Measurements from ENCODE around the gene ARMS2. TPM values are rescaled to one million over a fixed set of nuclear protein-coding genes. Genes with fewer than 3 reads are reported as not detected.

ARMS2 gene, protein sequence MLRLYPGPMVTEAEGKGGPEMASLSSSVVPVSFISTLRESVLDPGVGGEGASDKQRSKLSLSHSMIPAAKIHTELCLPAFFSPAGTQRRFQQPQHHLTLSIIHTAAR
- not detected in 2 replicates for total RNA-seq

DNA sequence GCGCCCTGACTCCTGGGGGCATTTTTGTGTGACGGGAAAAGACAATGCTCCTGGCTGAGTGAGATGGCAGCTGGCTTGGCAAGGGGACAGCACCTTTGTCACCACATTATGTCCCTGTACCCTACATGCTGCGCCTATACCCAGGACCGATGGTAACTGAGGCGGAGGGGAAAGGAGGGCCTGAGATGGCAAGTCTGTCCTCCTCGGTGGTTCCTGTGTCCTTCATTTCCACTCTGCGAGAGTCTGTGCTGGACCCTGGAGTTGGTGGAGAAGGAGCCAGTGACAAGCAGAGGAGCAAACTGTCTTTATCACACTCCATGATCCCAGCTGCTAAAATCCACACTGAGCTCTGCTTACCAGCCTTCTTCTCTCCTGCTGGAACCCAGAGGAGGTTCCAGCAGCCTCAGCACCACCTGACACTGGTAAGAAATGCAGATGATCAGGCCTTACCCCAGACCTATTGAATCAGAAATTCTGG is at the start of gene ARMS2:
Gene ARMS2 (plus strand): TSS at position 51 of the 478 bp plus-strand sequence. CDS start 75 bp downstream, at position 126.

DNA sequence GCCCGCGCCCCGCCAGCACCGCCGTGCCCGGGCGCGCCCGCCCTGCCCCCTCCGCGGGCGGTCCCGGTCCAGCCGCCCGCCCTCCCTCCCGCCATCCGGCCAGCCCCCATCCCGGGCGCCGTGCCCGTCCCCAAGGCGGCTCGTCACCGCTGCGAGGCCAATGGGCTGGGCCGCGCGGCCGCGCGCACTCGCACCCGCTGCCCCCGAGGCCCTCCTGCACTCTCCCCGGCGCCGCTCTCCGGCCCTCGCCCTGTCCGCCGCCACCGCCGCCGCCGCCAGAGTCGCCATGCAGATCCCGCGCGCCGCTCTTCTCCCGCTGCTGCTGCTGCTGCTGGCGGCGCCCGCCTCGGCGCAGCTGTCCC is 6.9 kb downstream of the ARMS2 start, which contains the start of gene HTRA1:
Gene HTRA1 (plus strand): TSS at position 187 of the 362 bp plus-strand sequence. CDS start 100 bp downstream, at position 287.

Other genes with a start within 250 kb of the ARMS2 start
- not detected in 2 replicates for gene BTBD16, start 183.4 kb upstream of the ARMS2 start, total RNA-seq
- gene PLEKHA1, start 79.9 kb upstream of the ARMS2 start, total RNA-seq = 23.7 and 30.2 TPM in 2 replicates
- gene HTRA1, start 6.9 kb downstream of the ARMS2 start, total RNA-seq = 523 and 726 TPM in 2 replicates
- gene DMBT1, start 106.1 kb downstream of the ARMS2 start, total RNA-seq = under 0.01 TPM in 1 of 2 replicates, not detected in the other
- not detected in 2 replicates for gene C10orf120, start 245.2 kb downstream of the ARMS2 start, total RNA-seq